SK-N-SH treated with all-trans-retinoic acid at 6 μM for 48 hours (cell line): ENCODE results near the gene EXOC8.

Experiments used
- ATAC-seq: fragments of 200-7000 bp; cut with Tn5 transposase; 3 replicates; pipeline ENCODE4 v1.9.1; 2020; ENCODE audit warnings: mild to moderate bottlenecking, moderate library complexity
- BACH2 ChIP-seq: fragments of 250-450 bp; sonication (Bioruptor Pico); IDR thresholded peaks from 2 replicates; pipeline ENCODE4 v1.9.0; 2021; ENCODE audit warnings: mild to moderate bottlenecking, borderline replicate concordance
- CSDC2 ChIP-seq: fragments of 250-450 bp; sonication (Bioruptor Pico); IDR thresholded peaks from 2 replicates; pipeline ENCODE4 v1.5.0; 2020; ENCODE audit warnings: mild to moderate bottlenecking, moderate library complexity
- GLIS3 ChIP-seq: fragments of 250-450 bp; sonication (Bioruptor Pico); IDR thresholded peaks from 2 replicates; pipeline ENCODE4 v1.5.0; 2020; ENCODE audit warnings: mild to moderate bottlenecking, moderate library complexity
- ISL1 ChIP-seq: fragments of 250-450 bp; sonication (Bioruptor Pico); IDR thresholded peaks from 2 replicates; pipeline ENCODE4 v2.1.2; 2022; ENCODE audit warnings: mild to moderate bottlenecking, moderate library complexity
- OSR1 ChIP-seq: fragments of 250-450 bp; sonication (Bioruptor Pico); IDR thresholded peaks from 2 replicates; pipeline ENCODE4 v1.8.0; 2022; ENCODE audit warnings: moderate library complexity, mild to moderate bottlenecking, inconsistent platforms
- PATZ1 ChIP-seq: fragments of 250-450 bp; sonication (Bioruptor Pico); IDR thresholded peaks from 2 replicates; pipeline ENCODE4 v1.8.0; 2020; ENCODE audit warnings: mild to moderate bottlenecking, moderate library complexity, borderline replicate concordance
- POU6F1 ChIP-seq: fragments of 250-450 bp; sonication (Bioruptor Pico); IDR thresholded peaks from 2 replicates; pipeline ENCODE4 v1.8.0; 2021; ENCODE audit warnings: low read depth, mild to moderate bottlenecking, moderate library complexity, borderline replicate concordance
- PPARA ChIP-seq: fragments of 250-450 bp; sonication (Bioruptor Pico); IDR thresholded peaks from 2 replicates; pipeline ENCODE4 v1.5.0; 2020; ENCODE audit warnings: mild to moderate bottlenecking, borderline replicate concordance
- RARB ChIP-seq: fragments of 250-450 bp; sonication (Bioruptor Pico); IDR thresholded peaks from 2 replicates; pipeline ENCODE4 v1.8.0; 2021; ENCODE audit warnings: mild to moderate bottlenecking, moderate library complexity
- SNAI2 ChIP-seq: fragments of 250-450 bp; sonication (Bioruptor Pico); IDR thresholded peaks from 2 replicates; pipeline ENCODE4 v1.5.0; 2020; ENCODE audit warnings: mild to moderate bottlenecking, moderate library complexity
- TCF4 ChIP-seq: fragments of 250-450 bp; sonication (Bioruptor Pico); IDR thresholded peaks from 2 replicates; pipeline ENCODE4 v1.8.0; 2021; ENCODE audit warnings: mild to moderate bottlenecking, moderate library complexity, borderline replicate concordance
- TOX ChIP-seq: fragments of 250-450 bp; sonication (Bioruptor Pico); IDR thresholded peaks from 2 replicates; pipeline ENCODE4 v1.8.0; 2021; ENCODE audit warnings: mild to moderate bottlenecking, moderate library complexity, borderline replicate concordance
- ZFP3 ChIP-seq: fragments of 250-450 bp; sonication (Bioruptor Pico); IDR thresholded peaks from 2 replicates; pipeline ENCODE4 v1.5.0; 2020; ENCODE audit warnings: mild to moderate bottlenecking, moderate library complexity
- ZNF565 ChIP-seq: fragments of 450-650 bp; formaldehyde crosslinking; conservative IDR thresholded peaks from 2 replicates; pipeline ENCODE4 v1.5.0; 2020; ENCODE audit warnings: low read depth, mild to moderate bottlenecking, moderate library complexity
- ZNF70 ChIP-seq: fragments of 450-650 bp; formaldehyde crosslinking; IDR thresholded peaks from 2 replicates; pipeline ENCODE4 v1.5.0; 2020; ENCODE audit warnings: mild to moderate bottlenecking, moderate library complexity
- ZNF8 ChIP-seq: fragments of 450-650 bp; formaldehyde crosslinking; IDR thresholded peaks from 2 replicates; pipeline ENCODE4 v1.5.0; 2020; ENCODE audit warnings: mild to moderate bottlenecking, moderate library complexity
- TF ChIP-seq, protein P1 (sequence below): fragments of 250-450 bp; sonication (Bioruptor Pico); IDR thresholded peaks from 2 replicates; pipeline ENCODE4 v1.5.1; 2020; ENCODE audit warnings: low read depth, mild to moderate bottlenecking, moderate library complexity
- TF ChIP-seq, protein P2 (sequence below): fragments of 250-450 bp; sonication (Bioruptor Pico); IDR thresholded peaks from 2 replicates; pipeline ENCODE4 v1.5.0; 2020; ENCODE audit warnings: mild to moderate bottlenecking, moderate library complexity

The EXOC8 gene

DNA sequence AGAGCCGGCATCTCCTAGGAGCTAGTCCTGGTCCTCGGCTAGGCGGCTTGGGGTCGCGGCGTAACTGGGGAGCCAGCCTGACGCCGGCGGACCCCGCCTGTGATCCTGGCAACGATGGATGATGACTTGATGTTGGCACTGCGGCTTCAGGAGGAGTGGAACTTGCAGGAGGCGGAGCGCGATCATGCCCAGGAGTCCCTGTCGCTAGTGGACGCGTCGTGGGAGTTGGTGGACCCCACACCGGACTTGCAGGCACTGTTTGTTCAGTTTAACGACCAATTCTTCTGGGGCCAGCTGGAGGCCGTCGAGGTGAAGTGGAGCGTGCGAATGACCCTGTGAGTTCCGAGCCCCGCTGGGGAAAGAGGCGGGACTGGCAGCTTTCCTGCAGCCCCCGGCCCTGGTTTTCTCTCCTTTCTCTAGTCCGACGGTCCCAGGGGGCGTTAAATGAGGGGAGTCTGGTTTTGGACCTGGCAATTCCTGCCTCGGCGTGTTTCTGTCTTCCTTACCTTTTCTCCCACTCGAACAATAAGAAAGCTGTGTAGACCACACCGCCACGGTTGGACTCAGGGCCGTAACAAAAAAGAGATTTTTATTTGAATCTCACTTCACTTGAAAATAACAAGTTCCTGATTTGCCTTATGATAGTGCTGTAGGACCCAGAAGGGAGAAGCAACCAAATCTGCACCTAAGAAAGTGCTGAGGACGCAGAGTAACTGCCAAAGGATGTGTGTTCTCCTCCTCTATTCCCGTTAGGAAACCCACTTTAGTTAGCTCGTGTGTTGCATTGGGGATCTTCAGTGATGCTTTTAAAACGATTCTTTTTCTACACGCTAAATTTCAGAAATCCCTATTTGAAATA is 847 bp upstream of the EXOC8 start, which contains the start of gene SPRTN:
TSS of gene SPRTN (plus strand) at position 24 of the 859 bp plus-strand sequence. CDS start at position 115, 91 bp downstream.
- no peak for TF ChIP-seq OSR1 (CRISPR knock-in tag)
- no peak for TF ChIP-seq TCF4 (CRISPR knock-in tag)
- no peak for TF ChIP-seq RARB
- TF ChIP-seq, protein P1, sequence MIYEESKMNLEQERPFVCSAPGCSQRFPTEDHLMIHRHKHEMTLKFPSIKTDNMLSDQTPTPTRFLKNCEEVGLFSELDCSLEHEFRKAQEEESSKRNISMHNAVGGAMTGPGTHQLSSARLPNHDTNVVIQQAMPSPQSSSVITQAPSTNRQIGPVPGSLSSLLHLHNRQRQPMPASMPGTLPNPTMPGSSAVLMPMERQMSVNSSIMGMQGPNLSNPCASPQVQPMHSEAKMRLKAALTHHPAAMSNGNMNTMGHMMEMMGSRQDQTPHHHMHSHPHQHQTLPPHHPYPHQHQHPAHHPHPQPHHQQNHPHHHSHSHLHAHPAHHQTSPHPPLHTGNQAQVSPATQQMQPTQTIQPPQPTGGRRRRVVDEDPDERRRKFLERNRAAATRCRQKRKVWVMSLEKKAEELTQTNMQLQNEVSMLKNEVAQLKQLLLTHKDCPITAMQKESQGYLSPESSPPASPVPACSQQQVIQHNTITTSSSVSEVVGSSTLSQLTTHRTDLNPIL (CRISPR knock-in tag) = no peak
- TF ChIP-seq GLIS3 (CRISPR knock-in tag) = no peak
- TF ChIP-seq PPARA (CRISPR knock-in tag) = no peak
- peak; percentile 88 for ATAC-seq

- peak; percentile 22 for ATAC-seq
- TF ChIP-seq TCF4 (CRISPR knock-in tag) (no peak), ZNF8 (CRISPR knock-in tag) (no peak), POU6F1 (CRISPR knock-in tag) (no peak), ZNF70 (no peak), ISL1 (CRISPR knock-in tag) (no peak), ZNF565 (CRISPR knock-in tag) (no peak), PATZ1 (CRISPR knock-in tag) (no peak), SNAI2 (CRISPR knock-in tag) (no peak), PPARA (CRISPR knock-in tag) (no peak), CSDC2 (CRISPR knock-in tag) (no peak), TOX (no peak), BACH2 (CRISPR knock-in tag) (no peak)
- TF ChIP-seq, protein P1 (CRISPR knock-in tag) = no peak
Observed at GRCh38 chr1:231337043-231337471, 595 bp downstream of the EXOC8 start.

- TF ChIP-seq TOX (no peak), ZNF8 (CRISPR knock-in tag) (no peak), ZFP3 (no peak)
- TF ChIP-seq, protein P2, sequence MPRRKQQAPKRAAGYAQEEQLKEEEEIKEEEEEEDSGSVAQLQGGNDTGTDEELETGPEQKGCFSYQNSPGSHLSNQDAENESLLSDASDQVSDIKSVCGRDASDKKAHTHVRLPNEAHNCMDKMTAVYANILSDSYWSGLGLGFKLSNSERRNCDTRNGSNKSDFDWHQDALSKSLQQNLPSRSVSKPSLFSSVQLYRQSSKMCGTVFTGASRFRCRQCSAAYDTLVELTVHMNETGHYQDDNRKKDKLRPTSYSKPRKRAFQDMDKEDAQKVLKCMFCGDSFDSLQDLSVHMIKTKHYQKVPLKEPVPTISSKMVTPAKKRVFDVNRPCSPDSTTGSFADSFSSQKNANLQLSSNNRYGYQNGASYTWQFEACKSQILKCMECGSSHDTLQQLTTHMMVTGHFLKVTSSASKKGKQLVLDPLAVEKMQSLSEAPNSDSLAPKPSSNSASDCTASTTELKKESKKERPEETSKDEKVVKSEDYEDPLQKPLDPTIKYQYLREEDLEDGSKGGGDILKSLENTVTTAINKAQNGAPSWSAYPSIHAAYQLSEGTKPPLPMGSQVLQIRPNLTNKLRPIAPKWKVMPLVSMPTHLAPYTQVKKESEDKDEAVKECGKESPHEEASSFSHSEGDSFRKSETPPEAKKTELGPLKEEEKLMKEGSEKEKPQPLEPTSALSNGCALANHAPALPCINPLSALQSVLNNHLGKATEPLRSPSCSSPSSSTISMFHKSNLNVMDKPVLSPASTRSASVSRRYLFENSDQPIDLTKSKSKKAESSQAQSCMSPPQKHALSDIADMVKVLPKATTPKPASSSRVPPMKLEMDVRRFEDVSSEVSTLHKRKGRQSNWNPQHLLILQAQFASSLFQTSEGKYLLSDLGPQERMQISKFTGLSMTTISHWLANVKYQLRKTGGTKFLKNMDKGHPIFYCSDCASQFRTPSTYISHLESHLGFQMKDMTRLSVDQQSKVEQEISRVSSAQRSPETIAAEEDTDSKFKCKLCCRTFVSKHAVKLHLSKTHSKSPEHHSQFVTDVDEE = no peak
- ATAC-seq = no peak
Observed at GRCh38 chr1:231335663-231336602, 1.7 kb downstream of the EXOC8 start.
